GM23338 (cell line): ENCODE data around the gene FIBP. TPM values are rescaled to one million over a fixed set of nuclear protein-coding genes. Genes with fewer than 3 reads are reported as not detected.

ENCODE experiments used
- ATAC-seq: fragments of 200-7000 bp; cut with Tn5 transposase; 3 replicates; pipeline ENCODE4 v1.9.1; 2020
- DNase-seq: peaks from one replicate; pipeline ENCODE4 v3.0.0-alpha.2; 2015; ENCODE audit warnings: low spot score
- H2AFZ ChIP-seq: fragments of 200-600 bp; sonication (generic); 2 replicates; pipeline ENCODE4 v1.8.0; 2016; ENCODE audit warnings: antibody characterized with exemption, mild to moderate bottlenecking, moderate library complexity
- H3F3A ChIP-seq: fragments of 200-600 bp; sonication (generic); replicated peaks from 2 replicates; pipeline ENCODE4 v1.8.0; 2017; ENCODE audit warnings: antibody characterized with exemption, mixed run types, low read depth
- H3K27ac ChIP-seq: fragments of 200-600 bp; sonication (generic); 2 replicates; pipeline ENCODE4 v1.6.1; 2016; ENCODE audit warnings: low read depth
- H3K27me3 ChIP-seq: fragments of 200-600 bp; sonication (generic); 2 replicates; pipeline ENCODE4 v1.8.0; 2016; ENCODE audit warnings: mild to moderate bottlenecking, mixed run types, moderate library complexity; ENCODE audit not compliant: insufficient read depth
- H3K36me3 ChIP-seq: fragments of 200-600 bp; sonication (generic); 2 replicates; pipeline ENCODE4 v1.8.0; 2016; ENCODE audit warnings: mild to moderate bottlenecking; ENCODE audit not compliant: insufficient read depth
- H3K4me1 ChIP-seq: fragments of 200-600 bp; sonication (generic); 2 replicates; pipeline ENCODE4 v1.8.0; 2016; ENCODE audit warnings: mild to moderate bottlenecking, moderate library complexity; ENCODE audit not compliant: insufficient read depth
- H3K4me2 ChIP-seq: fragments of 200-600 bp; sonication (generic); 2 replicates; pipeline ENCODE4 v1.7.1; 2017; ENCODE audit warnings: mixed run types
- H3K4me3 ChIP-seq: fragments of 200-600 bp; sonication (generic); 2 replicates; pipeline ENCODE4 v1.6.1; 2016; ENCODE audit warnings: mixed run types
- H3K79me2 ChIP-seq: fragments of 200-600 bp; sonication (generic); replicated peaks from 2 replicates; pipeline ENCODE4 v1.8.0; 2017; ENCODE audit warnings: mild to moderate bottlenecking; ENCODE audit not compliant: insufficient read depth
- H3K9me2 ChIP-seq: fragments of 200-600 bp; sonication (generic); 2 replicates; pipeline ENCODE4 v1.8.0; 2017; ENCODE audit not compliant: insufficient read depth
- H4K20me1 ChIP-seq: fragments of 200-600 bp; sonication (generic); replicated peaks from 2 replicates; pipeline ENCODE4 v1.8.0; 2017; ENCODE audit warnings: mild to moderate bottlenecking; ENCODE audit not compliant: insufficient read depth
- H3K27ac Mint-ChIP-seq: 2 replicates; pipeline ENCODE4 v1.8.0; 2020; ENCODE audit warnings: inconsistent platforms, mild to moderate bottlenecking, moderate library complexity, mixed read lengths
- H3K27me3 Mint-ChIP-seq: 3 replicates; pipeline ENCODE4 v1.8.0; 2022; ENCODE audit warnings: low read depth, mild to moderate bottlenecking, moderate library complexity, mixed read lengths, inconsistent platforms; ENCODE audit not compliant: insufficient read depth, poor library complexity
- H3K36me3 Mint-ChIP-seq: 3 replicates; pipeline ENCODE4 v1.8.0; 2021; ENCODE audit warnings: low read depth, mild to moderate bottlenecking, inconsistent platforms, moderate library complexity, mixed read lengths
- H3K4me1 Mint-ChIP-seq: 3 replicates; pipeline ENCODE4 v1.8.0; 2020; ENCODE audit warnings: mild to moderate bottlenecking, inconsistent platforms, mixed read lengths
- H3K4me3 Mint-ChIP-seq: 3 replicates; pipeline ENCODE4 v1.8.0; 2021; ENCODE audit warnings: moderate library complexity, mild to moderate bottlenecking, inconsistent platforms, mixed read lengths
- H3K9me3 Mint-ChIP-seq: 3 replicates; pipeline ENCODE4 v1.8.0; 2020; ENCODE audit warnings: moderate library complexity, mild to moderate bottlenecking, inconsistent platforms, mixed read lengths
- CREB1 ChIP-seq: fragments of 250-450 bp; sonication (Bioruptor Pico); IDR thresholded peaks from 2 replicates; pipeline ENCODE4 v1.5.0; 2020; ENCODE audit warnings: low read depth, mild to moderate bottlenecking, moderate library complexity
- STAT1 ChIP-seq: IDR thresholded peaks from one replicate; pipeline ENCODE4 v1.6.1; 2016; ENCODE audit warnings: antibody characterized with exemption; ENCODE audit not compliant: unreplicated experiment
- ZNF331 ChIP-seq: fragments of 250-450 bp; sonication (Bioruptor Pico); IDR thresholded peaks from 2 replicates; pipeline ENCODE4 v1.5.0; 2020; ENCODE audit warnings: low read depth, mild to moderate bottlenecking, moderate library complexity
- polyA plus RNA-seq: library from polyadenylated mRNA; unstranded; fragments of >200 nt; fragmentation: Nextera tagmentation; extraction: Ambion mirVana; gene quantifications from 2 replicates; pipeline ENCODE4 v1.2.1, GENCODE V29; 2016
- total RNA-seq: library from RNA; depleted of rRNA; stranded (reverse); fragments of >200 nt; shearing (Covaris generic); gene quantifications from 2 replicates; pipeline ENCODE4 v1.2.3, GENCODE V29; 2014
- TF ChIP-seq, protein P1 (sequence below): IDR thresholded peaks from 2 replicates; pipeline ENCODE4 v1.6.1; 2016; ENCODE audit warnings: antibody characterized with exemption
- TF ChIP-seq, protein P2 (sequence below): fragments of 250-450 bp; sonication (Bioruptor Pico); IDR thresholded peaks from 2 replicates; pipeline ENCODE4 v1.5.0; 2020; ENCODE audit warnings: mild to moderate bottlenecking, moderate library complexity
- TF ChIP-seq, protein P3 (sequence below), 2 experiments: fragments of 200-600 bp in 1 of 2; sonication (generic) in 1 of 2; conservative IDR thresholded peaks; 2 replicates each; pipeline versions ENCODE4 v1.5.1 to v1.6.1; 2016 to 2017; ENCODE audit warnings: antibody characterized with exemption in 2 of 2, low read depth in 2 of 2, mild to moderate bottlenecking in 2 of 2, moderate library complexity in 1 of 2

Gene FIBP
- total and polyA plus RNA-seq, 2 experiments from 2014 or later: 79.0 to 102 TPM

DNA sequence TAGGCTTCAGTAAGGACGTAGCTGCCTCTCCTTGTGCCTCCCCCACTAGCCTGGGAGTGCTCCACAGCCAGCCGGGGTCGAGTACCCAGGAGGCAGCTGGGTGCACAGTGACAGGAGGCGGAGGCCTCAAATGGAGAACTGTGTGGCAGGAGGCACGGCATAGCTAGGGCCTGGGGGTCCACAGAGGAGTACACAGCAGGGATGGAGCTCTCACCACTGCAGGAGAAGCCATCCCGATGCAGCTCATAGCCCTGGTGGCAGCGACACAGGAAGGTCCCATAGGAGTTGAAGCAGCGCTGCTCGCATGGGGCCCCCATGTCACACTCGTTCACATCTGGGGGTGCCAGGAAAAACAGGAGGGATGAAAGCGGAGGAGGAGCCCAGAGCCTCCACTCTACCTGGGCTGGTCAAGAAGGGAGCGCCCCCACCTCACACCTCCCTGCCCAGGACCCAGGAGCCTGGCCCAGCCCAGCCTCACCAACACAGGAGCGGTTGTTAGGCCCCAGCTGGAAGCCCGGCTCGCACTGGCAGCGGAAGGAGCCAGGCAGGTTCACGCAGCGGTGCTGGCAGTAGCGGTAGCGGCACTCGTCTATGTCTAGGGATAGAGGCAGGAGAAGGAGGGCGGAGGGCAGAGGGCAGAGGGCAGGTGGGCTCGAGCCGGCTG, 18.5 kb downstream of the FIBP start:
- Histone ChIP-seq H3K27ac (no peak overlapping the region), H2AFZ (no peak overlapping the region), H3K27me3 (peaks cover 29% of the 10 kb centered on the region), H3K36me3 (no peaks in the 10 kb centered on the region; the same call in 1 of the 2 replicates), H4K20me1 (no peaks in the 10 kb centered on the region; the same call in 1 of the 2 replicates), H3K79me2 (no peaks in the 10 kb centered on the region), H3K9me2 (no peaks in the 10 kb centered on the region), H3K4me1 (no peaks in the 10 kb centered on the region; the same call in 1 of the 2 replicates), H3F3A (peaks cover 9% of the 10 kb centered on the region; the same call in 1 of the 2 replicates), H3K4me2 (no peak overlapping the region), H3K4me3 (no peak overlapping the region)
- ATAC-seq (no peak), DNase-seq (no peak)
- Mint-ChIP-seq H3K4me3 (no peak overlapping the region), H3K9me3 (no peaks in the 10 kb centered on the region; the same call in 2 of the 3 replicates), H3K36me3 (peaks cover 9% of the 10 kb centered on the region; the same call in 2 of the 3 replicates), H3K27me3 (peaks cover 43% of the 10 kb centered on the region), H3K27ac (no peak overlapping the region), H3K4me1 (peaks cover 8% of the 10 kb centered on the region)
- TF ChIP-seq, protein P1, sequence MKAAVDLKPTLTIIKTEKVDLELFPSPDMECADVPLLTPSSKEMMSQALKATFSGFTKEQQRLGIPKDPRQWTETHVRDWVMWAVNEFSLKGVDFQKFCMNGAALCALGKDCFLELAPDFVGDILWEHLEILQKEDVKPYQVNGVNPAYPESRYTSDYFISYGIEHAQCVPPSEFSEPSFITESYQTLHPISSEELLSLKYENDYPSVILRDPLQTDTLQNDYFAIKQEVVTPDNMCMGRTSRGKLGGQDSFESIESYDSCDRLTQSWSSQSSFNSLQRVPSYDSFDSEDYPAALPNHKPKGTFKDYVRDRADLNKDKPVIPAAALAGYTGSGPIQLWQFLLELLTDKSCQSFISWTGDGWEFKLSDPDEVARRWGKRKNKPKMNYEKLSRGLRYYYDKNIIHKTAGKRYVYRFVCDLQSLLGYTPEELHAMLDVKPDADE: no peak
- TF ChIP-seq, protein P2, sequence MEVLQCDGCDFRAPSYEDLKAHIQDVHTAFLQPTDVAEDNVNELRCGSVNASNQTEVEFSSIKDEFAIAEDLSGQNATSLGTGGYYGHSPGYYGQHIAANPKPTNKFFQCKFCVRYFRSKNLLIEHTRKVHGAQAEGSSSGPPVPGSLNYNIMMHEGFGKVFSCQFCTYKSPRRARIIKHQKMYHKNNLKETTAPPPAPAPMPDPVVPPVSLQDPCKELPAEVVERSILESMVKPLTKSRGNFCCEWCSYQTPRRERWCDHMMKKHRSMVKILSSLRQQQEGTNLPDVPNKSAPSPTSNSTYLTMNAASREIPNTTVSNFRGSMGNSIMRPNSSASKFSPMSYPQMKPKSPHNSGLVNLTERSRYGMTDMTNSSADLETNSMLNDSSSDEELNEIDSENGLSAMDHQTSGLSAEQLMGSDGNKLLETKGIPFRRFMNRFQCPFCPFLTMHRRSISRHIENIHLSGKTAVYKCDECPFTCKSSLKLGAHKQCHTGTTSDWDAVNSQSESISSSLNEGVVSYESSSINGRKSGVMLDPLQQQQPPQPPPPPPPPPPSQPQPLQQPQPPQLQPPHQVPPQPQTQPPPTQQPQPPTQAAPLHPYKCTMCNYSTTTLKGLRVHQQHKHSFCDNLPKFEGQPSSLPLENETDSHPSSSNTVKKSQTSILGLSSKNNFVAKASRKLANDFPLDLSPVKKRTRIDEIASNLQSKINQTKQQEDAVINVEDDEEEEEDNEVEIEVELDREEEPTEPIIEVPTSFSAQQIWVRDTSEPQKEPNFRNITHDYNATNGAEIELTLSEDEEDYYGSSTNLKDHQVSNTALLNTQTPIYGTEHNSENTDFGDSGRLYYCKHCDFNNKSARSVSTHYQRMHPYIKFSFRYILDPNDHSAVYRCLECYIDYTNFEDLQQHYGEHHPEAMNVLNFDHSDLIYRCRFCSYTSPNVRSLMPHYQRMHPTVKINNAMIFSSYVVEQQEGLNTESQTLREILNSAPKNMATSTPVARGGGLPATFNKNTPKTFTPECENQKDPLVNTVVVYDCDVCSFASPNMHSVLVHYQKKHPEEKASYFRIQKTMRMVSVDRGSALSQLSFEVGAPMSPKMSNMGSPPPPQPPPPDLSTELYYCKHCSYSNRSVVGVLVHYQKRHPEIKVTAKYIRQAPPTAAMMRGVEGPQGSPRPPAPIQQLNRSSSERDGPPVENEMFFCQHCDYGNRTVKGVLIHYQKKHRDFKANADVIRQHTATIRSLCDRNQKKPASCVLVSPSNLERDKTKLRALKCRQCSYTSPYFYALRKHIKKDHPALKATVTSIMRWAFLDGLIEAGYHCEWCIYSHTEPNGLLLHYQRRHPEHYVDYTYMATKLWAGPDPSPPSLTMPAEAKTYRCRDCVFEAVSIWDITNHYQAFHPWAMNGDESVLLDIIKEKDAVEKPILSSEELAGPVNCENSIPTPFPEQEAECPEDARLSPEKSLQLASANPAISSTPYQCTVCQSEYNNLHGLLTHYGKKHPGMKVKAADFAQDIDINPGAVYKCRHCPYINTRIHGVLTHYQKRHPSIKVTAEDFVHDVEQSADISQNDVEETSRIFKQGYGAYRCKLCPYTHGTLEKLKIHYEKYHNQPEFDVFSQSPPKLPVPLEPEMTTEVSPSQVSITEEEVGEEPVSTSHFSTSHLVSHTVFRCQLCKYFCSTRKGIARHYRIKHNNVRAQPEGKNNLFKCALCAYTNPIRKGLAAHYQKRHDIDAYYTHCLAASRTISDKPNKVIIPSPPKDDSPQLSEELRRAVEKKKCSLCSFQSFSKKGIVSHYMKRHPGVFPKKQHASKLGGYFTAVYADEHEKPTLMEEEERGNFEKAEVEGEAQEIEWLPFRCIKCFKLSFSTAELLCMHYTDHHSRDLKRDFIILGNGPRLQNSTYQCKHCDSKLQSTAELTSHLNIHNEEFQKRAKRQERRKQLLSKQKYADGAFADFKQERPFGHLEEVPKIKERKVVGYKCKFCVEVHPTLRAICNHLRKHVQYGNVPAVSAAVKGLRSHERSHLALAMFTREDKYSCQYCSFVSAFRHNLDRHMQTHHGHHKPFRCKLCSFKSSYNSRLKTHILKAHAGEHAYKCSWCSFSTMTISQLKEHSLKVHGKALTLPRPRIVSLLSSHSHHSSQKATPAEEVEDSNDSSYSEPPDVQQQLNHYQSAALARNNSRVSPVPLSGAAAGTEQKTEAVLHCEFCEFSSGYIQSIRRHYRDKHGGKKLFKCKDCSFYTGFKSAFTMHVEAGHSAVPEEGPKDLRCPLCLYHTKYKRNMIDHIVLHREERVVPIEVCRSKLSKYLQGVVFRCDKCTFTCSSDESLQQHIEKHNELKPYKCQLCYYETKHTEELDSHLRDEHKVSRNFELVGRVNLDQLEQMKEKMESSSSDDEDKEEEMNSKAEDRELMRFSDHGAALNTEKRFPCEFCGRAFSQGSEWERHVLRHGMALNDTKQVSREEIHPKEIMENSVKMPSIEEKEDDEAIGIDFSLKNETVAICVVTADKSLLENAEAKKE (CRISPR knock-in tag): no peak
- TF ChIP-seq, protein P3, sequence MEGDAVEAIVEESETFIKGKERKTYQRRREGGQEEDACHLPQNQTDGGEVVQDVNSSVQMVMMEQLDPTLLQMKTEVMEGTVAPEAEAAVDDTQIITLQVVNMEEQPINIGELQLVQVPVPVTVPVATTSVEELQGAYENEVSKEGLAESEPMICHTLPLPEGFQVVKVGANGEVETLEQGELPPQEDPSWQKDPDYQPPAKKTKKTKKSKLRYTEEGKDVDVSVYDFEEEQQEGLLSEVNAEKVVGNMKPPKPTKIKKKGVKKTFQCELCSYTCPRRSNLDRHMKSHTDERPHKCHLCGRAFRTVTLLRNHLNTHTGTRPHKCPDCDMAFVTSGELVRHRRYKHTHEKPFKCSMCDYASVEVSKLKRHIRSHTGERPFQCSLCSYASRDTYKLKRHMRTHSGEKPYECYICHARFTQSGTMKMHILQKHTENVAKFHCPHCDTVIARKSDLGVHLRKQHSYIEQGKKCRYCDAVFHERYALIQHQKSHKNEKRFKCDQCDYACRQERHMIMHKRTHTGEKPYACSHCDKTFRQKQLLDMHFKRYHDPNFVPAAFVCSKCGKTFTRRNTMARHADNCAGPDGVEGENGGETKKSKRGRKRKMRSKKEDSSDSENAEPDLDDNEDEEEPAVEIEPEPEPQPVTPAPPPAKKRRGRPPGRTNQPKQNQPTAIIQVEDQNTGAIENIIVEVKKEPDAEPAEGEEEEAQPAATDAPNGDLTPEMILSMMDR (conservative IDR thresholded peaks at IDR 0.05; ENCODE audit: low read depth in 2 of 2): no peak
- TF ChIP-seq STAT1 (no peak), CREB1 (CRISPR knock-in tag) (no peak), ZNF331 (CRISPR knock-in tag) (no peak)
